Inflammatory macrophage (primary cell): Measurements from ENCODE around the gene DNLZ.

Experiments
- DNase-seq, 2 donors: peaks; one replicate each; pipeline ENCODE4 v3.0.0-alpha.2; 2020 to 2022

The DNLZ gene

GRCh38 chr9:136375096-136375495 lies 11.6 kb upstream of the DNLZ start:
- no peak for DNase-seq

- DNase-seq, result no peak
Observed at GRCh38 chr9:136374183-136374575, 10.6 kb upstream of the DNLZ start.

GRCh38 chr9:136373300-136374182 lies 10.0 kb upstream of the DNLZ start, which contains the start of gene CARD9:
TSS of gene CARD9 (minus strand) at chr9:136373669. CDS start at chr9:136372078, 1,591 bp downstream.
- DNase-seq, result peak; percentile 90 to 93

GRCh38 chr9:136372561-136373299 lies 9.2 kb upstream of the DNLZ start:
- DNase-seq, result peak; percentile 83 to 90

GRCh38 chr9:136372006-136372405 lies 8.5 kb upstream of the DNLZ start:
- no peak for DNase-seq

- DNase-seq, result no peak
Observed at GRCh38 chr9:136371533-136371880, 8.0 kb upstream of the DNLZ start.

GRCh38 chr9:136370687-136371532 lies 7.4 kb upstream of the DNLZ start:
- DNase-seq, result no peak

- no peak for DNase-seq
Observed at GRCh38 chr9:136370037-136370436, 6.5 kb upstream of the DNLZ start.

- DNase-seq, result no peak
Observed at GRCh38 chr9:136368190-136368589, 4.6 kb upstream of the DNLZ start.

- no peak for DNase-seq
Observed at GRCh38 chr9:136367296-136368145, 4.0 kb upstream of the DNLZ start.

GRCh38 chr9:136366826-136367225 lies 3.3 kb upstream of the DNLZ start:
- DNase-seq, result no peak

- DNase-seq, result peak; percentile 58 to 68
Observed at GRCh38 chr9:136365775-136366222, 2.3 kb upstream of the DNLZ start.

- DNase-seq, result peak in 1 of 2 donors; percentile 17
Observed at GRCh38 chr9:136364942-136365774, 1.6 kb upstream of the DNLZ start.

- DNase-seq, result no peak
Observed at GRCh38 chr9:136363949-136364748, 605 bp upstream of the DNLZ start.

- no peak for DNase-seq
Observed at GRCh38 chr9:136362450-136362784, 1.1 kb downstream of the DNLZ start.

GRCh38 chr9:136361754-136362449 lies 1.6 kb downstream of the DNLZ start:
- DNase-seq, result no peak

GRCh38 chr9:136361047-136361753 lies 2.3 kb downstream of the DNLZ start:
- no peak for DNase-seq

- DNase-seq, result no peak
Observed at GRCh38 chr9:136359774-136360718, 3.5 kb downstream of the DNLZ start.
